ENCODE data around the gene KIF18B.

- TF ChIP-seq CTCF (IDR thresholded peaks at IDR 0.05): no peak
- TF ChIP-seq POLR2A (IDR thresholded peaks at IDR 0.05): no peak
These were observed 33.9 kb downstream of the KIF18B start for GRCh38 chr17:44913676-44914075.

Data from right lobe of liver (tissue), 4 donors.